Stimulated activated naive CD8-positive, alpha-beta T cell treated with anti-CD3 and anti-CD28 coated beads, Interleukin-15, Interleukin-2, amounts not matched to agents 100 ng/mL and 50 ng/mL, for 24 hours (primary cell): ENCODE measurements around the gene ARHGAP33.
A peak's percentile ranks its signal among the peaks of the same experiment; 100 is the strongest.

Source experiments
- H3K27ac Mint-ChIP-seq: one replicate; pipeline ENCODE4 v1.8.0; 2021; ENCODE audit warnings: mild to moderate bottlenecking, mixed read lengths
- H3K27me3 Mint-ChIP-seq: one replicate; pipeline ENCODE4 v1.8.0; 2021; ENCODE audit warnings: mixed read lengths
- H3K36me3 Mint-ChIP-seq: one replicate; pipeline ENCODE4 v1.8.0; 2021; ENCODE audit warnings: low read depth, mixed read lengths
- H3K4me1 Mint-ChIP-seq: one replicate; pipeline ENCODE4 v1.8.0; 2021; ENCODE audit warnings: low read depth, mixed read lengths
- H3K4me3 Mint-ChIP-seq: one replicate; pipeline ENCODE4 v1.8.0; 2021; ENCODE audit warnings: mild to moderate bottlenecking, mixed read lengths
- H3K9me3 Mint-ChIP-seq: one replicate; pipeline ENCODE4 v1.8.0; 2021; ENCODE audit warnings: mixed read lengths

The ARHGAP33 gene

DNA sequence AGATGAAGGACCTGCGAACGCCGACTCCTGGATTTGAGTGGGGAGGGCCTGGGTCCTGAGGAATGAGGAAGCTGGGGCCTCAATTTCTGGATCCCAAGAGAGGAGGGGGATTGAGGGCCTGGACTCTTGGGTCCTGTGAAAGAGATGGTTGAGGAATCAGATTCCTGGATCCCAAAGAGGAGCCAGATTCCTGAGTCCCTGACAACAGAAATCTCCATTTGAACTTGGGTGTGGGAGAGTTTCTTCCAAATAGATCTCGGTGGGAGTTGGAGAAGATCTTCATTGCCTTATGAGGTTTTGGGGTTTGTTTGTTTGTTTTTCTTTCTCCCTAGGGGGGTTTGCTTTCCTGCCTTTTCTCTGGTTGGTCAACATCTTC, 29.3 kb upstream of the ARHGAP33 start:
- Mint-ChIP-seq H3K27me3 (no peaks in the 10 kb centered on the region), H3K9me3 (no peaks in the 10 kb centered on the region), H3K36me3 (peaks cover 13% of the 10 kb centered on the region), H3K4me3 (peak overlapping the region; percentile 95), H3K4me1 (peaks cover 72% of the 10 kb centered on the region), H3K27ac (peak overlapping the region; percentile 100)

DNA sequence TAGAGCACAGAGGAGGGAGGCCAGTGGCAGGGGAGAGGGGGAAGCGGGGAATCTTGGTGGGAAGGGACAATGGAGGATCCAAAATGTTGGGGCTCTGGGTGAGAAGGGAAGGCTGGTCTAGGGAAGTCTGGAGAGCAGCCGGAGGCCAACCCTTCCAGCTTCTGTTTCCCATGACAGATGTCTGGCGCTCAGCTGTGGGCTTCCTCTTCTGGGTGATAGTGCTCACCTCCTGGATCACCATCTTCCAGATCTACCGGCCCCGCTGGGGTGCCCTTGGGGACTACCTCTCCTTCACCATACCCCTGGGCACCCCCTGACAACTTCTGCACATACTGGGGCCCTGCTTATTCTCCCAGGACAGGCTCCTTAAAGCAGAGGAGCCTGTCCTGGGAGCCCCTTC, 28.8 kb upstream of the ARHGAP33 start:
- Mint-ChIP-seq H3K27me3 (no peaks in the 10 kb centered on the region), H3K4me1 (peaks cover 72% of the 10 kb centered on the region), H3K27ac (peak overlapping the region; percentile 100), H3K36me3 (peaks cover 12% of the 10 kb centered on the region), H3K4me3 (peak overlapping the region; percentile 95), H3K9me3 (no peaks in the 10 kb centered on the region)

DNA sequence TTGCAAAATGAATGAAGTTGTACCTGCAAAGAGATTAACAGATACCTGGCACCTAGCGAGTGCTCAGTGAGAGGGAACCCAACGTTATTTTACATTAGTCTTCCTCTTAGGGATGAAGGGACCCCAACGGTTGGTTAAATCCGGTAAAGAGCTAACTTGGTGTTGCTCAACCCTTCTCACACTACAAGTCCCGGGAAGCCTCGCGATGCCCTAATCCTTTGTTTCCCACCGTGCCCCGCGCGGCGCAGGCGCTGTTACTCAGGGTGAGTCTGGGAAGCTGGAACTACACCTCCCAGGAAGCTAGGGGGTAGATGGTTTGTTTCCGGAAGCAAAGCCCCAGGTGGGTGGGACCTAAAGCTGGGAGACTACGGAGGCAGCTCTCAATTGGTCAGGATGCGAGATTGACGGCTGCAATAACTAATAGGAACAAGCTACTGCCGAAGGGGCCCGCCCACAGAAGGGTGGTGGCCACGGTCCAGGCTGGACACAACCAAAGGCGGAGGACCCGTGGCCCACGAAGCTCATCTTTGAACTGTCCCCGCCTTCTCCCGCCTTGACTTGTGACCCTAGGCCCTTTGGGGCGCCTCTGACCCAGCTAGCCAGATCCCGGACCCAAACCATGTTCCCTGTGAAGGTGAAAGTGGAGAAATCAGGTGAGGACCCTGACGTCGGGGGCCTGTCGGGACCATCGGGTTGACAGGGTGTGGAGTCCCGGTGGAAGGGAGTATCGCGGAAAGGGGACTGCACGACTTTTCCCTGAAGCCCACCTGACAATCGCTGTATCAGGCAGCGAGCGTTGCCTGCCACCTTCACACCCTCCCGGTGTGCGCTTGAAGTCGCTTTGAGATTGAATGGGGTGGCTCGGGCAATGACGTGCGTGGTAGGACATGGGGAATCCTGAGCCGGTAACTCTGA, 27.0 kb upstream of the ARHGAP33 start, which contains the start of gene LIN37:
Gene LIN37, plus strand, starts transcription at position 471 of the 915 bp plus-strand sequence. Its CDS starts 149 bp downstream, at position 620.
- peaks cover 8% of the 10 kb centered on the region for H3K36me3 Mint-ChIP-seq
- peaks cover 58% of the 10 kb centered on the region for H3K4me1 Mint-ChIP-seq
- H3K9me3 Mint-ChIP-seq: no peaks in the 10 kb centered on the region
- H3K27ac Mint-ChIP-seq: peak within 1 kb of the TSS; percentile 93
- peak within 1 kb of the TSS; percentile 98 for H3K4me3 Mint-ChIP-seq
- no peaks in the 10 kb centered on the region for H3K27me3 Mint-ChIP-seq

DNA sequence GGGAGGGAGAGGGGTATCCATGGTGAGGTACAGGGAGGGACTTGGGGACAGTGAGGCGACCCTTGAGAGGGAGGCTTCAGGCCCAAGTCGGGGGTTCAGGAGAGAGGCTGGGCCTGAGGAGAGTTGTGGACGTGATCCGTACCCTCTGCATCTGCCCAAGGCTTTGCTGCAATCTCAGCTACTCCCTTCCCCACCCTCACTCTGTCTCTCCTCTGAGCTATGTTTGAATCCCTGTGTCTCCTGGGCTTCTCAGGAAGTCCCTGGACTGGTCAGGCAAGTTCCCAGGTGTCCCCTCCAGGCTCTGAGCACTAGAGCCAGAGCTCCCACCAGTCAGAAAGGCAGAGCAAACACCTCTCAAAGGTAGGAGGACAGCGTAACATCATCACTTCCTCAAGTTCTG, 25.2 kb upstream of the ARHGAP33 start:
- Mint-ChIP-seq H3K9me3 (no peaks in the 10 kb centered on the region), H3K36me3 (peaks cover 8% of the 10 kb centered on the region), H3K27ac (no peak overlapping the region), H3K4me1 (peaks cover 44% of the 10 kb centered on the region), H3K27me3 (no peaks in the 10 kb centered on the region), H3K4me3 (no peak overlapping the region)

DNA sequence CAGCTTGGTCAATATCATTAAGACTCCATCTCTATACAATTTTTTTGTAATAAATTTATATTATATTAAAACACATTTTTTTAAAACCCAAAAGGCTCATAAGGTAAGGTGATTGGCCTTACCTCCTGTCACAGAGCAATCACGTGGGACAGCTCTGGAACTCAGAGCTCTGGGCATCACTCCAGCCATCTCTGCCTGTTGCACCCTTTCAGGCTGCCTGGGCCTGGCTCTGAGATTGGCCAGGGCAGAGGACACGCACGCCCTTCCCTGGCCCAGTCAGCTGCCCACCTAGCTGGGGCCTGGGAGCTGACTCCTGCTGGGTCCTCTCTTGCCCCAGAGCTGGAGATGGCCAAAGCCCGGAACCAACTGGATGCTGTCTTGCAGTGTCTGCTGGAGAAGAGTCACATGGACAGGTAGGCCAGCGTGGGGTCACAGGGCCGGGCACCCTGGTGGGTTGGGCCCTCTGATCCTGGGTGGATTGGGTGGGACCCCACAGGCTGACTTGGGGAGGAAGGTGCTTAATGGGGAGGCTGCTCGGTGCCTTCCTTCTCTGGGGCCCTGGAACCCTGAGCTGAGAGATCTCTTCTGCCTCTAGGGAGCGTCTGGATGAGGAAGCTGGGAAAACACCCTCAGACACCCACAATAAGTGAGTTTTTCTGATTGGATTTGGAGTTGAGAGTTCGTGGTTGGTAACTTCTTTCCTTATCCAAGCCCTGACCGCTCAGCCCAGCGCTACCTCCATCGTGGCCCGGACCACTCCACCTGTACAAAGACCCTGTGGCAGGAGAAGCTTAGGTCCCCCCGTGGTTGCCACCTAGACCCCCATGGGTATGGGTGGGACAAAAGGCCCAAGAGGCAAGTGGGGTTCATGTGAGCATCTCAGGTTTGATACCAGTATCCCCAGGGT, 23.3 kb upstream of the ARHGAP33 start:
- H3K4me1 Mint-ChIP-seq: peaks cover 36% of the 10 kb centered on the region
- peaks cover 4% of the 10 kb centered on the region for H3K27me3 Mint-ChIP-seq
- H3K9me3 Mint-ChIP-seq: no peaks in the 10 kb centered on the region
- peaks cover 12% of the 10 kb centered on the region for H3K36me3 Mint-ChIP-seq
- no peak overlapping the region for H3K4me3 Mint-ChIP-seq
- no peak overlapping the region for H3K27ac Mint-ChIP-seq

DNA sequence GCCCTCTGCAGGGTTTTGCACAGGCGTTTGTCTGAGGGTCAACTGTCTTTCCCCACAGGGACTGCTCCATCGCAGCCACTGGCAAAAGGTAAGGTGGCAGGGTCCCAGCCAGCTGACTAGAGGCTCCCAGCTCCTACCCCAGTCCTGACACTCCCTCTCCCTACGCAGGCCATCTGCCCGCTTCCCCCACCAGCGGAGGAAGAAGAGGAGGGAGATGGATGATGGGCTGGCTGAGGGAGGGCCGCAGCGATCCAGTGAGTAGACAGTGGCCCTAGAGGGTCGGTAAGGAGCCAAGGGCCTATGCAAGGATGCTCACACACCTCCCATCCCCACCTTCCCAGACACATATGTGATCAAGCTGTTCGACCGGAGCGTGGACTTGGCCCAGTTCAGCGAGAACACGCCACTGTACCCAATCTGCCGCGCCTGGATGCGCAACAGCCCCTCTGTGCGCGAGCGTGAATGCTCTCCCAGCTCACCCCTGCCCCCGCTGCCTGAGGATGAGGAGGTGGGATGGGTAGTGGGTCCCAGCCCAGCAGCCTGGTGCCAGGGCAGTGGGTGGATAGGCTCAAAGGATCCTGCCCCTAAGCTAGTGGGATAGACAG, 22.5 kb upstream of the ARHGAP33 start:
- Mint-ChIP-seq H3K27ac (no peak overlapping the region), H3K4me3 (no peak overlapping the region), H3K9me3 (no peaks in the 10 kb centered on the region), H3K36me3 (peaks cover 10% of the 10 kb centered on the region), H3K4me1 (peaks cover 38% of the 10 kb centered on the region), H3K27me3 (peaks cover 4% of the 10 kb centered on the region)

DNA sequence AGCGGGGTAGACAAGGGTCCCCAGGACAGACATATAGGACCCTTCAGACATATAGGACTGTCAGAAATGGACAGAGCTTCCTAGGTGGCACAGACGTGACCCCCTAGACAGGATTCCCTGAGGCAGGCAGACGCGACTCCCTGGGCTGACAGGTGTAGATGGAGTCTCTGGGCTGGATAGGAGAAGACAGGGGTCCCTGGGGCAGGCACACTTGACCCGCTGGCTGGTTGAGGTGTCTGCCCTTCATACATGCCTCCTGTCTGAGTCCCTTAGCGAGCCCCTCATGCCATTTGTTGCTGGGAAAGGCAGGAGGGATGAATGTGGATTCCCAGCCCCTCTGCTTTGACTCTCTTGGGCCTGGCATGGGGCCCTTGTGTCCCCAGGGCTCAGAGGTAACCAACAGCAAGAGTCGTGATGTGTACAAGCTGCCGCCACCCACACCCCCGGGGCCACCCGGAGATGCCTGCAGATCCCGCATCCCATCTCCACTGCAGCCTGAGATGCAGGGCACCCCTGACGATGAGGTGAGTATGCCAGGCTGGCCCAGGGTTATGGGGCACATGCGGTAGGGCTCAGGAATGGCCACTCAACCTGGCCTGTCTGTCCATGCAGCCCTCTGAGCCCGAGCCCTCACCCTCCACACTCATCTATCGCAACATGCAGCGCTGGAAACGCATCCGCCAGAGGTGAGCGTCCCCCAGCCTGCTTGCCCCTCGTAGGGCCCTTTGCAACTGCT, 21.6 kb upstream of the ARHGAP33 start:
- H3K9me3 Mint-ChIP-seq: no peaks in the 10 kb centered on the region
- H3K4me3 Mint-ChIP-seq: no peak overlapping the region
- H3K27me3 Mint-ChIP-seq: peaks cover 4% of the 10 kb centered on the region
- peaks cover 10% of the 10 kb centered on the region for H3K36me3 Mint-ChIP-seq
- no peak overlapping the region for H3K27ac Mint-ChIP-seq
- H3K4me1 Mint-ChIP-seq: peaks cover 32% of the 10 kb centered on the region

DNA sequence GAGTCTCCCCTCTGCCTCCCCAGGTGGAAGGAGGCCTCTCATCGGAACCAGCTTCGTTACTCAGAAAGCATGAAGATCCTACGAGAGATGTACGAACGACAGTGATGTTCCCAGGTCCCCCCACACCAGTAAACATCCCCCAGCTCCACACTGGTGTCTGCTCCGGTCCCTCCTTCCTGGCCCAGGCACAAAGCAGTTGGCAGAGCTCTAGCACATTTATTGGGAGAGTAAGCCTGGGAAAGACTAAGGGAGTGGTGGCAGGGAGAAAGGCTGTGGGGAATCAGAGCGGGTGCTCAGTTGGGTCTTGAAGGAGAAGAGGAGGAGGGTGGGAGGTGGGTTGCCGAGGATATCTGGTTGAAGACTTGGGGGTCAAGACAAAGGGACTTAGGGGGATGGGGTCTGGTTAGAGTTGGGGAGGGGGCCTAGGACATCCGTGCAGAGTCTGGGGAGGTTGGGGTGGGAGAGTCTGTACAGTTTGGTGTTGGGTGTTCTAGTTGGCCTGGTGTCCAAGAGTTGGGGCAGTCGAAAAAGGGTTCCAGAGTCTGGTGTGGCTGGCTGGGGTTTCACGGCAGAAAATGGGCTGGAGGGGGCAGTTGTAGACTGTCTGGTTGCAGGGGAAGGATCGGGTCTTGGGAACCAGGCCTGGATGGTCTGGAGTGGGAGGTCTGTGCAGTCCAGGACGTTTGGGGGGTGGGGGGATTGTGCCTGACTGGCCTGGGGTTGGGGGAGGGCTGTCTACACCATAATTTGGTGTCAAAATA, 20.8 kb upstream of the ARHGAP33 start:
- H3K27ac Mint-ChIP-seq: no peak overlapping the region
- no peak overlapping the region for H3K4me3 Mint-ChIP-seq
- H3K4me1 Mint-ChIP-seq: peaks cover 34% of the 10 kb centered on the region
- H3K9me3 Mint-ChIP-seq: no peaks in the 10 kb centered on the region
- peaks cover 12% of the 10 kb centered on the region for H3K36me3 Mint-ChIP-seq
- H3K27me3 Mint-ChIP-seq: peaks cover 4% of the 10 kb centered on the region

DNA sequence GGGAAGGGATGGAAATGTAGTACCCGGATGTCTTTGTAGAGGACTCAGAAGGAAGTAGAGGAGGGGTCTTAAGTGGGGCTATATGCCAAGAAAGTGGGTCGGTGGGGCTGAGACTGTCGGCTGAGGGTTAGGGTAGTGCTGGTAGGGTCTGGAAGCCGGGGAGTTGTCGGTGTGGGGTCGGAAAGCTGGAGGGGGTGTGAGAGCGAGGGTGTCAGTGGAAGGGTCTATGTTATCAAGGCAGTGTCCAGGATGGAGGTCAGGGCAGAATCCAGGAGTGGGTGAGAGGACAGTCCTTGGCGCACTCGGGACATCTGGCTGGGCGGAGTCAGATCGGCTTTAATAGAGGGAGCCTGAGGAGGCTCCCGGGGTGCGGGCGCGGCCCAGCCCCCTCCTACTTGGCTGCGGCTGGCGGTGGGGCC, 20.2 kb upstream of the ARHGAP33 start:
- peaks cover 4% of the 10 kb centered on the region for H3K27me3 Mint-ChIP-seq
- H3K4me3 Mint-ChIP-seq: no peak overlapping the region
- H3K27ac Mint-ChIP-seq: no peak overlapping the region
- no peaks in the 10 kb centered on the region for H3K9me3 Mint-ChIP-seq
- H3K36me3 Mint-ChIP-seq: peaks cover 12% of the 10 kb centered on the region
- H3K4me1 Mint-ChIP-seq: peaks cover 31% of the 10 kb centered on the region

DNA sequence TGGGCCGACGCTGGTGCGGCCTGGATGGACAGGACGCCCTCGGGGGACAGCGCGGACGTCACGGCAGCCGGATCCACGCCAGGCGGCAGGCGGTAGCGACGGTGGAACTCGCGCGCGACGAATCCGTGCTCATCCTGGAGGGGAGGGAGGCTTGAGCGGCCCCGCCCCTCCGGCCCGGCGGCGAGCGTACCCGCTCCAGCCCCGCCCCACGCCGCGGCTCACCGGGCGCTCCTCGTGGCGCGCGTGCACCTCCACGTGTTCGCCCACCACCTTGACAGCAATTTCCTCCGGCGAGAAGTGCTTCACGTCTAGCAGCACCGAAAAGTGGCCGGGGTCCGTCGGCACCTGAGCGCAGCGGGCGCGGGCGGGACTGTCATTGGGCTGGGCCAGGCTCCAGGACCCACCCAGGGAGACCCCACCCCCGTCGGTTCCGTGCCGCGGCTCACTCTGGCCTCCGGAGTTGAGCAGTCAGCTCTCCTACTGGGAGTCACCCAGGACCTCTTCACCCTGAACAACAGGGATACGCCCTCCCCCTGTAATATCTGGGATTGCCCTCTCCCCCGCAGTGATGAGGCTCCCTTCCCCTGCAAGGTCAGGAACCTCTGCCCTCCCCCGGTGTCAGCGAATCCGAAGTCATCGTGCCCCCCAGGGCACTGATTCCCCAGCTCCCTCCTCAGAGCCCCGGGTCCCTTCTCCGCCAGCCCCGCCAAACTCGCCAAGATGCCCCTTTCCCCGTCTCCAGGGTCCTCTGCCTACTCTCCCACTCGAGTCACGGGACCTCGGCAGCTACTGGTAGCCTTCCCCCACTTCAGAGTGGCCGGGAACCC, 19.6 kb upstream of the ARHGAP33 start:
- Mint-ChIP-seq H3K9me3 (no peaks in the 10 kb centered on the region), H3K36me3 (peaks cover 13% of the 10 kb centered on the region), H3K27me3 (peaks cover 4% of the 10 kb centered on the region), H3K4me3 (peak overlapping the region; percentile 57), H3K27ac (peak overlapping the region; percentile 76), H3K4me1 (peaks cover 28% of the 10 kb centered on the region)

DNA sequence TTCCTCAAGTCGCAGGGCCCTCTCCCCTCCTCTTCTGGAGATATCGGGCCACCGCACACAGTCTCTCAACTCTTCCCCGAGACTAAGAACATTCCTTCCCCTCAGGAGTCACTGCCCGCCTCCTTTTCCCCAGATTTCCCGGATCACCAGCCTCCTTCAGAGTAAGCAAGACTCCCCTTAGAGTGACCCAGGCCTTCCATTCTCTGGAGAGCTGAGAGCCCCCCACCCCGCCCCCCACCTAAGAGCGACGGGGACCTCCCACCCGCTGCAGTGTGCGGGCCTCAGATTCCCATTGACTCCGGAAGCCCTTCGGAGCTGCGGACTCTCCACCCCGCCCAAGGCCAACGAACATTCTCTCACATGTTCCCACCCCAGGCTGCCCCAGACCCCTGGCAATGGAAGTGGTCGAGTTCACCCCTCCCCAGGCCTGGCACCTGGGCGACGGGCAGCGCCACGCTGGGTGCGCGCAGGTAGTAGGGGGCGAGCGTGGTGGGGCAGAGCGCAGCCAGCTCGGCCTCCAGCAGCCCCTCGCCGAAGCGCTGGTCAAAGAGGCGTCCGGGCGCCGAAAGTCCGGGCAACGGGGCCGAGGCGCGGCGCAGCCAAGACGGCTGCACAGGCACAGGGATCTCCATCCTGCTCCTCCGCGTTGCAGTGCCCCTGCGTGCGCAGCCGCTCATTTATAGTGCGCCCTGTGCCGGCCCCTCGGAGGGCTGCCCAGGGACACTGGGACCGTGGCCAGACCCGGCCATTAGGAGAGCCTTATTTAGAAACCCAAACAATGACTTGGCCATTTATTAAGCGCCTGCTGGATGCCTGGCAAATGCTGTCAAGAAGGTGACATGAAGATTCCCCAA, 18.8 kb upstream of the ARHGAP33 start, which contains the start of gene HSPB6:
Gene HSPB6, minus strand, starts transcription at position 653 of the 854 bp plus-strand sequence. Its CDS starts 21 bp downstream, at position 632.
- Mint-ChIP-seq H3K27ac (peak within 1 kb of the TSS; percentile 92), H3K4me3 (peak within 1 kb of the TSS; percentile 90), H3K36me3 (peaks cover 16% of the 10 kb centered on the region), H3K4me1 (peaks cover 28% of the 10 kb centered on the region), H3K27me3 (peaks cover 4% of the 10 kb centered on the region), H3K9me3 (no peaks in the 10 kb centered on the region)

DNA sequence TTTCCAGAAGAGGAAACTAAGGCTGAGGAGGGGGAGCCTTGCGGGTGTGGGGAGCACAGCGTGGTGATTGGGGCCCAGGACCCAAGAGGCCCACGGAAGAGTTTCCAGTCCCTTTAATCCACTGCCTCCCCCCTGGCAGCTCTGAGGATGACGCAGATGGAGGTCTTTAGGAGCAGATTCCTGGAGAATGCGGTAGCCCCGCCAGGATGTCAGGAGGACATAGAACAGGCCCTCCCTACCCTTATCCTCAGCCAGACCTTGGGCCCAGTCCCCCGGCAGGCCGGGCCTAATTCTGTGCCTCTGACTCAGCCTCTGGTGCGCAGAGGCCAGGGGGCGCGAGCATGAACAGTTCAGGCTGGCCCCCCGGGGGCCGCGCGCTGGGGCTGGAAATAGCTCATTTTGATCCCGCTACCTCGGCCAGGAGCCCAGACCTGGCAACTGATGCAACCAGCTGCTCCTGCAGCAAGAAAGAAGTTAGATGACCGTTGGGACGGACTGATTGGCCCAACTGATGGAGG, 18.1 kb upstream of the ARHGAP33 start:
- peaks cover 28% of the 10 kb centered on the region for H3K4me1 Mint-ChIP-seq
- no peaks in the 10 kb centered on the region for H3K9me3 Mint-ChIP-seq
- H3K4me3 Mint-ChIP-seq: peak overlapping the region; percentile 90
- H3K27me3 Mint-ChIP-seq: peaks cover 4% of the 10 kb centered on the region
- peaks cover 22% of the 10 kb centered on the region for H3K36me3 Mint-ChIP-seq
- H3K27ac Mint-ChIP-seq: peak overlapping the region; percentile 92
